OCI-LY3 (cell line): ENCODE results near the gene B4GALNT2.
"Not testable (repeated sequence)": the region's sequence is repeated elsewhere in the genome, so short reads cannot be mapped to it uniquely, and the experiment has no call there.

ENCODE experiments used
- H2AFZ ChIP-seq: fragments of 200-600, 300-600 bp; shearing (Covaris generic); 2 replicates; pipeline ENCODE4 v1.6.0; 2014; ENCODE audit warnings: antibody characterized with exemption, low read depth, low read length
- H3K27ac ChIP-seq: fragments of 200-600, 300-600 bp; sonication (generic); 2 replicates; pipeline ENCODE4 v1.5.1; 2014; ENCODE audit warnings: mild to moderate bottlenecking, low read length, moderate library complexity, mixed read lengths
- H3K27me3 ChIP-seq: fragments of 200-600, 300-600 bp; sonication (generic); 2 replicates; pipeline ENCODE4 v1.6.1; 2014; ENCODE audit warnings: low read depth, low read length, mixed read lengths
- H3K36me3 ChIP-seq: fragments of 200-600, 300-600 bp; sonication (generic); replicated peaks from 2 replicates; pipeline ENCODE3; 2014; ENCODE audit warnings: low read depth, low read length, mixed read lengths
- H3K4me1 ChIP-seq: fragments of 300-600, 200-600 bp; sonication (generic); 2 replicates; pipeline ENCODE4 v1.6.1; 2014; ENCODE audit warnings: low read length, mixed read lengths
- H3K4me2 ChIP-seq: fragments of 200-600, 300-600 bp; sonication (generic); 2 replicates; pipeline ENCODE4 v1.6.1; 2014; ENCODE audit warnings: low read length, mixed read lengths
- H3K4me3 ChIP-seq: fragments of 300-600, 200-600 bp; sonication (generic); 2 replicates; pipeline ENCODE4 v1.5.1; 2014; ENCODE audit warnings: antibody characterized with exemption, mild to moderate bottlenecking, low read length, moderate library complexity
- H3K79me2 ChIP-seq: fragments of 300-600, 200-600 bp; shearing (Covaris generic); 2 replicates; pipeline ENCODE4 v1.6.1; 2014; ENCODE audit warnings: mild to moderate bottlenecking, low read length, mixed read lengths
- H3K9ac ChIP-seq: fragments of 300-600, 200-600 bp; shearing (Covaris generic); 2 replicates; pipeline ENCODE4 v1.6.0; 2014; ENCODE audit warnings: mild to moderate bottlenecking, low read length, moderate library complexity
- H3K9me3 ChIP-seq: fragments of 200-600, 300-600 bp; shearing (Covaris generic); 2 replicates; pipeline ENCODE4 v1.6.1; 2014; ENCODE audit warnings: low read length, mixed read lengths; ENCODE audit not compliant: insufficient read depth
- H4K20me1 ChIP-seq: fragments of 200-600, 300-600 bp; sonication (generic); 2 replicates; pipeline ENCODE4 v1.6.1; 2016; ENCODE audit warnings: low read length, mixed read lengths; ENCODE audit not compliant: insufficient read depth
- EZH2phosphoT487 ChIP-seq: fragments of 200-600 bp; shearing (Covaris generic); IDR thresholded peaks from 2 replicates; pipeline ENCODE4 v1.6.1; 2018; ENCODE audit warnings: antibody characterized with exemption, mixed run types, low read depth
- TF ChIP-seq, protein P1 (sequence below): fragments of 200-600, 300-600 bp; sonication (generic); IDR thresholded peaks from 2 replicates; pipeline ENCODE4 v1.5.1; 2014; ENCODE audit warnings: antibody characterized with exemption, low read length, low read depth

Gene B4GALNT2

DNA sequence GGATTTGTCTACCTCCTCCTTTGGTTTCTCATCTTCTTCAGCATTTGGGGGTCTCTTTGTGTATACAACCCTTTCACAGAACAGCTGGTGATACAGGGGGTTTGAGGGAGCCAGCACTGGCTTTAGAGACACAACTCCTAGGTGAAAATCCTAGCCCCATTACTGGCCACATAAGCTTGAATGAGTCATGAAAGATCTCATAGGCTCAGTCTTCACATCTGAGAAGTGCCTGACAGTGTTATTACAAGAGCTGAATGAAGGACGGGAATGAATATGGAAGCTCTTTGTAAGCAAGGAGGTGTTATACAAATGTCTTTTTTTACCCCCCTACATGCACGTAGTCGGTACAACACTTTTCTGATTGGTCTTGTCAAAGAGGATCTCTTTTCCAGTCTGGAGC, 1.7 kb upstream of the B4GALNT2 start:
- H4K20me1 ChIP-seq = no peaks in the 10 kb centered on the region
- no peaks in the 10 kb centered on the region for H3K79me2 ChIP-seq
- no peaks in the 10 kb centered on the region for H3K36me3 ChIP-seq
- H3K4me3 ChIP-seq = no peak overlapping the region
- H2AFZ ChIP-seq = no peak overlapping the region
- TF ChIP-seq, protein P1, sequence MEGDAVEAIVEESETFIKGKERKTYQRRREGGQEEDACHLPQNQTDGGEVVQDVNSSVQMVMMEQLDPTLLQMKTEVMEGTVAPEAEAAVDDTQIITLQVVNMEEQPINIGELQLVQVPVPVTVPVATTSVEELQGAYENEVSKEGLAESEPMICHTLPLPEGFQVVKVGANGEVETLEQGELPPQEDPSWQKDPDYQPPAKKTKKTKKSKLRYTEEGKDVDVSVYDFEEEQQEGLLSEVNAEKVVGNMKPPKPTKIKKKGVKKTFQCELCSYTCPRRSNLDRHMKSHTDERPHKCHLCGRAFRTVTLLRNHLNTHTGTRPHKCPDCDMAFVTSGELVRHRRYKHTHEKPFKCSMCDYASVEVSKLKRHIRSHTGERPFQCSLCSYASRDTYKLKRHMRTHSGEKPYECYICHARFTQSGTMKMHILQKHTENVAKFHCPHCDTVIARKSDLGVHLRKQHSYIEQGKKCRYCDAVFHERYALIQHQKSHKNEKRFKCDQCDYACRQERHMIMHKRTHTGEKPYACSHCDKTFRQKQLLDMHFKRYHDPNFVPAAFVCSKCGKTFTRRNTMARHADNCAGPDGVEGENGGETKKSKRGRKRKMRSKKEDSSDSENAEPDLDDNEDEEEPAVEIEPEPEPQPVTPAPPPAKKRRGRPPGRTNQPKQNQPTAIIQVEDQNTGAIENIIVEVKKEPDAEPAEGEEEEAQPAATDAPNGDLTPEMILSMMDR = no peak
- no peak for TF ChIP-seq EZH2phosphoT487
- H3K27ac ChIP-seq = no peak overlapping the region
- H3K9ac ChIP-seq = no peak overlapping the region
- no peak overlapping the region for H3K4me2 ChIP-seq
- peaks cover 3% of the 10 kb centered on the region; the same call in 1 of the 2 replicates for H3K9me3 ChIP-seq
- H3K27me3 ChIP-seq = no peaks in the 10 kb centered on the region
- no peaks in the 10 kb centered on the region for H3K4me1 ChIP-seq

GRCh38 chr17:49132317-49132698, 261 bp upstream of the B4GALNT2 start:
- Histone ChIP-seq H3K4me3 (no peak overlapping the region), H2AFZ (no peak overlapping the region), H4K20me1 (no peaks in the 10 kb centered on the region), H3K27ac (no peak overlapping the region), H3K79me2 (no peaks in the 10 kb centered on the region), H3K9me3 (peaks cover 3% of the 10 kb centered on the region; the same call in 1 of the 2 replicates), H3K4me1 (no peaks in the 10 kb centered on the region), H3K4me2 (no peak overlapping the region), H3K36me3 (no peaks in the 10 kb centered on the region), H3K9ac (no peak overlapping the region), H3K27me3 (no peaks in the 10 kb centered on the region)
- TF ChIP-seq, protein P1 = no peak
- TF ChIP-seq EZH2phosphoT487 = no peak

DNA sequence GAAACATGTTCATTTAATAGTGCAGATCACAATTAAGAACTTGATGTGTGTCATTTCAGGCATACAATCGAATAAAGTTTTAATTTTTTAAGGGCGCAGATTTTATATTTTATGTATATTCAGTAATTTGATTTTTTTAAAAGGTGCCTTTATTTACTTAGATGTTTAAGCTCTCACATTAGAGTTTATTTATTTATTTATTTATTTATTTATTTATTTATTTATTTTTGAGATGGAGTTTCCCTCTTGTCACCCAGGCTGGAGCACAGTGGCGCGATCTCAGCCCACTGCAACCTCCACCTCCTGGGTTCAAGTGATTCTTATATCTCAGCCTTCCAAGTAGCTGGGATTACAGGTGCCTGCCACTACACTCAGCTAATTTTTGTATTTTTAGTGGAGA, 3.8 kb downstream of the B4GALNT2 start:
- Histone ChIP-seq H3K27ac (no peak overlapping the region), H4K20me1 (no peaks in the 10 kb centered on the region), H3K4me3 (no peak overlapping the region), H3K79me2 (no peaks in the 10 kb centered on the region), H3K4me2 (no peak overlapping the region), H3K27me3 (peaks cover 2% of the 10 kb centered on the region), H3K36me3 (no peaks in the 10 kb centered on the region), H3K9ac (no peak overlapping the region), H2AFZ (no peak overlapping the region), H3K9me3 (no peaks in the 10 kb centered on the region), H3K4me1 (no peaks in the 10 kb centered on the region)
- no peak for TF ChIP-seq EZH2phosphoT487
- TF ChIP-seq, protein P1 = no peak

- H3K9me3 ChIP-seq, H2AFZ ChIP-seq, H3K27me3 ChIP-seq, H3K27ac ChIP-seq, H4K20me1 ChIP-seq, H3K4me1 ChIP-seq, H3K36me3 ChIP-seq, H3K4me3 ChIP-seq, H3K79me2 ChIP-seq, H3K9ac ChIP-seq, H3K4me2 ChIP-seq: not testable (repeated sequence)
These were observed 13.1 kb downstream of the B4GALNT2 start for GRCh38 chr17:49145654-49146053.
